Mesodermal cell (in vitro differentiated cells): ENCODE results near the gene TAOK3.

Experiments used
- H3K27ac ChIP-seq: 2 replicates; pipeline ENCODE4 v1.7.0; 2013; ENCODE audit warnings: mild to moderate bottlenecking, low read depth, low read length, moderate library complexity; ENCODE audit not compliant: severe bottlenecking
- H3K36me3 ChIP-seq: 2 replicates; pipeline ENCODE4 v1.7.1; 2013; ENCODE audit warnings: mild to moderate bottlenecking, low read length, moderate library complexity; ENCODE audit not compliant: control insufficient read depth, insufficient read depth
- H3K4me1 ChIP-seq: one replicate; pipeline ENCODE4 v1.7.1; 2013; ENCODE audit warnings: mild to moderate bottlenecking, low read length; ENCODE audit not compliant: insufficient read depth, control insufficient read depth, poor library complexity, severe bottlenecking
- H3K4me3 ChIP-seq: 2 replicates; pipeline ENCODE4 v1.7.0; 2013; ENCODE audit warnings: low read length, control low read depth, mild to moderate bottlenecking; ENCODE audit not compliant: insufficient read depth, poor library complexity, severe bottlenecking; ENCODE audit errors: extremely low read depth
- H3K9me3 ChIP-seq: 2 replicates; pipeline ENCODE4 v1.7.1; 2013; ENCODE audit warnings: mild to moderate bottlenecking, low read length, moderate library complexity; ENCODE audit not compliant: control insufficient read depth
- WGBS, 2 experiments: methylation state at CpG; one replicate each; pipeline ENCODE4 v1.1.5; 2013; ENCODE audit warnings: missing lambda C conversion rate in 2 of 2; ENCODE audit not compliant: insufficient coverage in 2 of 2; 5-methylcytosine and 5-hydroxymethylcytosine counted together

TAOK3 gene

DNA sequence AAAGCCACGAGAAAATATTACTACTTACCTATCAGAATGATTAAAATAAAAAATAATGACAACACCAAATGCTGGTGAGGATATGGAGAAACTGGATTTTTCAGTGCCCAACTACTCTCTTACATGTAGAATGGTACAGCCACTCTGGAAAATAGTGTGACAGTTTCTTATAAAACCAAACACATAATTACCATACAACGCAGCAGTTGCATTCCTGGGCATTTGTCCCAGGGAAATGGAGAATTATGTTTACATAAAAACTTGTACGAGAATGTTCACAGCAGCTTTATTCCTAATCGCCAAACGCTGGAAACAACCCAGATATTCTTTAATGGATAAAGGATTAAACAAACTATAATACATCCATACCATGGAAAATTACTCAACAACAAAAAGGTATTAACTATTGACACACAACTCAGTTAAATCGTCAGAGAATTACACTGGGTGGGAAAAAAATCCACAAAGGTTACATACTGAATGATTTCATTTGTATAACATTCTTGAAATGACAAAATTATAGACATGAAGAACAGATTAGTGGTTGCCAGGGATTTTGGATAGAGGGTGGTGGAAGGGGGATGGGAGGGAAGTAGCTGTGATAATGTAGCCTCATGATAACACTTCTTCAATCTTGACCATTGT is 35.4 kb downstream of the TAOK3 start:
- no peak overlapping the region for H3K27ac ChIP-seq
- WGBS, 2 experiments = no CpG with 5 or more reads among the region's 6 CpGs
- no peaks in the 10 kb centered on the region for H3K4me1 ChIP-seq
- no peaks in the 10 kb centered on the region for H3K9me3 ChIP-seq
- H3K36me3 ChIP-seq = no peaks in the 10 kb centered on the region
- H3K4me3 ChIP-seq = no peak overlapping the region

DNA sequence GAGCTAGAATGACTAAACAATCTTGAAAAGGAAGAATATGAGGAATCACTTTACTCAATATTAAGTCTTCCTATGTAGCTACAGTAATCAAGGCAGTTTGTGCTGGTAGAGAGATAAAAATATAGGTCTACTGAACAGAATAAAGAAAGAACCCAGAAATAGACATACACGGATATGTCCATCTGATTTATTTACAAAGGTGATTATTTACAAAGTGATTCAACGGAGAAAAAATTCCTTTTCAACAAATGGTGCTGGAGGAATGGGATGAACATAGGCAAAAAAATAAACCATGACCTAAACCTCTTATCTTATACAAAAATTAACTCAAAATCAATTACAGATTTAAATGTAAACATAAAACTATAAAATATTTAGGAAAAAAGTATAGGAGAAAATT is 36.6 kb downstream of the TAOK3 start:
- WGBS, 2 experiments = no CpG with 5 or more reads among the region's 2 CpGs
- no peaks in the 10 kb centered on the region for H3K36me3 ChIP-seq
- H3K4me3 ChIP-seq = no peak overlapping the region
- no peaks in the 10 kb centered on the region for H3K9me3 ChIP-seq
- no peak overlapping the region for H3K27ac ChIP-seq
- no peaks in the 10 kb centered on the region for H3K4me1 ChIP-seq

DNA sequence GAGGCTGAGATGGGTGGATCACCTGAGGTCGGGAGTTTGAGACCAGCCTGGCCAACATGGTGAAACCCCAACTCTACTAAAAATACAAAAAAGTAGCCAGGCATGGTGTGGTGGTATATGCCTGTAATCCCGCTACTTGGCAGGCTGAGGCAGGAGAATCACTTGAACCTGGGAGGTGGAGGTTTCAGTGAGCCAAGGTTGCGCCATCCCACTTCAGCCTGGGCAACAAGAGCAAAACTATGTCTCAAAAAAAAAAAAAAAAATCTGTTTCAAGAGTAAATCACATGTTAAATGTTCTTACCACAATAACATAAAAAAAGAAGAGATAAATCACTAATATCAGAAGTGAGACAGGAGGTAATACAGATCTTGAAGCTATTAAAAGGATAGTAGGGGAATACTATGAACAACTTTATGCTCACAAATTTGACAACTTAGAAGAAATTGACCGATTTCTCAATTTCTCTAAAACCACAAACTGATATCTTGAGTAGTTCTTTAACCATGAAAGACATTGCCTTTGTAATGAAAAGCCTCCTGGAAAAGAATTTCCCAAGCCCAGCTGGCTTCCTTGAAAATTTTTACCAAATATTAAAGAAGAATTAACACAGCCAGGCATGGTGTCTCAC is 37.7 kb downstream of the TAOK3 start:
- Histone ChIP-seq H3K4me3 (no peak overlapping the region), H3K36me3 (no peaks in the 10 kb centered on the region), H3K9me3 (no peaks in the 10 kb centered on the region), H3K27ac (no peak overlapping the region), H3K4me1 (no peaks in the 10 kb centered on the region)
- 100% methylated on average over 1 of the region's 4 CpGs; no CpG with 5 or more reads in 1 of the 2 experiments for WGBS, 2 experiments

DNA sequence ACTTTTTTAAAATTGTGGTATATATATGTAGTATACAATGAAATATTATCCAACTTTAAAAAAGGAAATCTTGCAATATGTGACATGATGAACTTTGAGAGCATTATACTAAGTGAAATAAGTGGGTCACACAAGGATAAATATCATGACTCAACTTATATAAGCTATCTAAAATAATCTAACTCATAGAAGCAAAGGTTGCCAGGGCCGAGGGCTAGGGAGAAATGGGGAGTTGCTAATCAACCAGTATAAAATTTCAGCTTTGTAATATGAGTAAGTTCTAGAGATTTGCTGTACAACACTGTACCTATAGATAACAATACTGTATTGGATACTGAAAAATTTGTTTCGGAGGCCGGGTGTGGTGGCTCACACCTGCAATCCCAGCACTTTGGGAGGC is 38.5 kb downstream of the TAOK3 start:
- H3K27ac ChIP-seq = no peak overlapping the region
- H3K9me3 ChIP-seq = no peaks in the 10 kb centered on the region
- no peak overlapping the region for H3K4me3 ChIP-seq
- no CpG with 5 or more reads among the region's 3 CpGs for WGBS, 2 experiments
- no peaks in the 10 kb centered on the region for H3K36me3 ChIP-seq
- H3K4me1 ChIP-seq = no peaks in the 10 kb centered on the region

DNA sequence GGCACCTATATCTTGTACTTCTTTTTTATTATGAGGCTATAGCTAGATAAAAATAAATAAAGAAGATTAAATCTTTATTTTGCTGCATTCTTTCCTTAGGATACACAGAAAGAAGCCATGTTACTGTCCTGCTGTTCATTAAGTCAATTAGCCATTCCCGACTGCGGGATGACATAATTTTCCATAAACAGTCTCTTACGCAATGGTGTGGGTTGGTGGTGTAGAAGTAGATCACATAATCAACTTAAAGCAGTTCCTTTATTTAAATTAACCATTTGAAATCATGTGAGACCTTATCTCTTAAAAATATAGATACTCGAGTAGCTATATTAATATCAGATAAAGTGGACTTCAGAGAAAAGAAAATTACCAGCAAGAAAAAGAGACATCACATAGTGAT is 40.2 kb downstream of the TAOK3 start:
- H3K9me3 ChIP-seq = no peaks in the 10 kb centered on the region

DNA sequence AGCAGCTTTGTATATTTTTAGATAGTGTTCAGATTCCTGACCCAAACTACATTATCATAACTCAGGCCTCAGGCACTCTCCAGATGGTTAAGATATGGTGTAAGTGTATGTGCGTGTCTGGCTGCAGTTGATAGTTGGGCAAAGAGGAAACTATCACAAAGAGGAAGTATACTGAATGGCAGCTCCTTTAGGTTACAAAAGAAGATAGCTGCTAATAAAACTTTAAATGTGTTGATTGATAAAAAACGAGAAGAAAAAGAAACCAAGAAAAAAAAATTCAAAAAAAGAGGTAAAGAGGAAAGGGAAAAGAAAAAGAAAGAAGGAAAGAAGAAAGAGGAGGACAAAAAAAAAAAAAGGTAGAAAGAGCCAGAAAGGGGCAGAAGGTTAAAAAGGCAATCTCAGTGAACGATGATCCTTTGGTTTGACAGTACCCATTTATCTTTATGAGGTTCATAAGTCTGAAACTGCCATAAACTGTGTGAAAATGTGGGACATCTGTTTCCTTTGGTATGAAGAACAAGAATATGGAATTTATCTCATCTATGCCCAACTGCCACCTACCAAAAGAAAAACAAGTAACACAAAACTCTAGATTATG is 42.2 kb downstream of the TAOK3 start:
- Histone ChIP-seq H3K9me3 (no peaks in the 10 kb centered on the region), H3K27ac (no peak overlapping the region), H3K4me1 (no peaks in the 10 kb centered on the region), H3K36me3 (no peaks in the 10 kb centered on the region), H3K4me3 (no peak overlapping the region)
- 70 to 82% methylated on average over 2 to 3 of the region's 3 CpGs for WGBS, 2 experiments

More for the DNA sequence above, 40.2 kb downstream of the TAOK3 start:
- no peaks in the 10 kb centered on the region for H3K4me1 ChIP-seq
- H3K4me3 ChIP-seq = no peak overlapping the region
- no peak overlapping the region for H3K27ac ChIP-seq
- no peaks in the 10 kb centered on the region for H3K36me3 ChIP-seq
- WGBS, 2 experiments = no CpG with 5 or more reads among the region's 4 CpGs

DNA sequence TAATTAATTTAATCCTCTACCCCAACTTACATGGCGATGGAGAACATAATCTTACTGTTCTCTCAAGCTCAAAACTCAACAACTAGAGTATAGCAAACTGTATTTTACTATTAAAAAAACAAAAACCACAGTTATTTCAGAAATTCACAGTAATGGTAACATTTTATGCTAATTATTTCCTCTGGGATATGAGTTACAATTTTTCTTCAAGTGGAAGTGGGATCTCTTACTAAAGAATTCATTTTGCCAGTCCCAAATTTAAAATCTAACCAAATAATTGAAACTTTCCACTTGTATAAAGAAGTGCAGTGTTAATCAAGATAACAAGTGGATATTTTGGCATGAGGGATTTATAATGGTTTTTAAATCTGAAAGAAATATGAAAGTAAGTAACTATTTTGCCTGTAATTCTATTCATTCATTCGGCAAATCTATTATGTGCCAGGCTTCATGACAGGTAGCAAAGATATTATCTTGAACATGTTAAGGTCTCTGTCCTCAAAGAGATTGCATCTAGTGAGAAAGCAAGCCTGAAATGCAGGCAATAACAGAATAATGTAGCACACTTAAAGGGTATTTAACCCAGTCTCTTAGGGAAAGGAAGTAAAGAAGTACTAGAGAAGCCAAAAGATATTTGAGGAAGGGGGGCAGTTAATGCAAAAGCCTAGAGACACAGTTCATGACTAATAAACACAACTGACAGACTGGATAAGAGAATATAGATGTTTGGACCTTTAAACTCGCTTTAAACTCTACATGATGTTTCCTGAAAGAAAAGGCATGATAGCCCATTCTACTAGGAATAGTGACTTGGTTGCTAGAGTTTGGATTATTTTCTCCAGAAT is 44.0 kb downstream of the TAOK3 start:
- Histone ChIP-seq H3K4me1 (no peaks in the 10 kb centered on the region), H3K4me3 (no peak overlapping the region), H3K9me3 (no peaks in the 10 kb centered on the region), H3K36me3 (no peaks in the 10 kb centered on the region), H3K27ac (no peak overlapping the region)
- 80 to 100% methylated on average over 1 of the region's 3 CpGs for WGBS, 2 experiments

DNA sequence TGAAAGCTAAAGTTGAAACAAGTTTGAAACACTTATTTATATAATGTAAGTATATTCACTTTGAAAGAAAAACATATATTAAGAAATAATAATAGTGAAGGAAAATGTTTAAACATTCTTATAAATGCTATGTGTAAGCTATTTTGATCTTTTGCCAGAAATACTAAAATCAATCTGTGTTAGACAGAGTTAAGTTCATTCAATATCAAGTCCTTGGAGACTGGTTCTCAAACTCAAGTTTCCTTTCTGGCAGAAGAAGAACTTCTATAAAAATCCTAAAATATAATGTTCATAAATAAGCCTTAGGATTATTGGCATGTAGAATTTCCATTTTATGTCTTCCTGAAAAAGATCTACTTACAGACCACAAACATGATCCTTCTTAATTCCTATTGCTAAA is 45.3 kb downstream of the TAOK3 start:
- H3K4me1 ChIP-seq = no peaks in the 10 kb centered on the region
- no peaks in the 10 kb centered on the region for H3K9me3 ChIP-seq
- no peak overlapping the region for H3K27ac ChIP-seq
- no peaks in the 10 kb centered on the region for H3K36me3 ChIP-seq
- H3K4me3 ChIP-seq = no peak overlapping the region

DNA sequence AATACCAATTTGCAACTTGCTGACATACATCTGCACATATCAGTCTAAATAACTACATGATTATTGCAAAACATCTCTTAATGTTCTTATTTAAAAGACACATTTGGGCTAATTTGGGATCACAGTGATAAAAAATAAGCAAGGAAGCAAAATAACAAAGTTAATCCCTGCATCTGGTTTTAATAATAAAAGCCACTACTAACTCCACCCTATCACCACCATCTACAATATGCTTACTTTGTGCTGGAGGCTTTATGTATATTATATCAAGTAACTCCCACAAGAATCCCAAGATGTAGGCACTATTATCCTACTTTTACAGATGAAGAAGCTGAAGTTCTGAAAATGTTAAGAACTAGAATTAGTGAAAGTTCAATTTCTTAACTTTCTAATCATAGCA is 45.7 kb downstream of the TAOK3 start:
- Histone ChIP-seq H3K27ac (no peak overlapping the region), H3K4me3 (no peak overlapping the region), H3K36me3 (no peaks in the 10 kb centered on the region), H3K4me1 (no peaks in the 10 kb centered on the region), H3K9me3 (no peaks in the 10 kb centered on the region)

DNA sequence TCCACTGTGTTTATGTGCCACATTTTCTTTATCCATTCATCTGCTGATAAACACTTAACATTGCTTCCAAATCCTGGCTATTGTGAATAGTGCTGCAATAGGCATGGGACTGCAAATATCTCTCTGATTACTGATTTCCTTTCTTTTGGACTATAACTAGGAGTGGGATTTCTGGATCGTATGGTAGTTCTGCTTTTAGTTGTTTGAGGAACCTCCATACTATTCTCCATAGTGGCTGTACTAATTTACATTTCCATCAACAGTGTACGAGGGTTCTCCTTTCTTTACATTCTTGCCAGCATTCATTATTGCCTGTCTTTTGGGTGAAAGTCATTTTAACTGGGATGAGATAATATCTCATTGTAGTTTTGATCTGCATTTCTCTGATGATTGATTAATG is 47.6 kb downstream of the TAOK3 start:
- H3K27ac ChIP-seq = no peak overlapping the region
- H3K9me3 ChIP-seq = no peaks in the 10 kb centered on the region
- no peaks in the 10 kb centered on the region for H3K36me3 ChIP-seq
- H3K4me1 ChIP-seq = no peaks in the 10 kb centered on the region
- no CpG with 5 or more reads among the region's 2 CpGs for whole genome bisulfite sequencing, 2 experiments
- no peak overlapping the region for H3K4me3 ChIP-seq
